ENCODE data around the gene CTBS.

Gene CTBS

GRCh38 chr1:84505493-84506001, 68.7 kb downstream of the CTBS start:
- H3K9me3 Mint-ChIP-seq (ENCODE audit: low read depth): peaks cover 12% of the 10 kb centered on the region
- peak overlapping the region; percentile 97 for H3K27ac Mint-ChIP-seq
- peaks cover 55% of the 10 kb centered on the region for H3K4me1 Mint-ChIP-seq (ENCODE audit: low read depth)
- H3K4me3 Mint-ChIP-seq: peak overlapping the region; percentile 99
- no peaks in the 10 kb centered on the region for H3K27me3 Mint-ChIP-seq
- peaks cover 11% of the 10 kb centered on the region for H3K36me3 Mint-ChIP-seq

DNA sequence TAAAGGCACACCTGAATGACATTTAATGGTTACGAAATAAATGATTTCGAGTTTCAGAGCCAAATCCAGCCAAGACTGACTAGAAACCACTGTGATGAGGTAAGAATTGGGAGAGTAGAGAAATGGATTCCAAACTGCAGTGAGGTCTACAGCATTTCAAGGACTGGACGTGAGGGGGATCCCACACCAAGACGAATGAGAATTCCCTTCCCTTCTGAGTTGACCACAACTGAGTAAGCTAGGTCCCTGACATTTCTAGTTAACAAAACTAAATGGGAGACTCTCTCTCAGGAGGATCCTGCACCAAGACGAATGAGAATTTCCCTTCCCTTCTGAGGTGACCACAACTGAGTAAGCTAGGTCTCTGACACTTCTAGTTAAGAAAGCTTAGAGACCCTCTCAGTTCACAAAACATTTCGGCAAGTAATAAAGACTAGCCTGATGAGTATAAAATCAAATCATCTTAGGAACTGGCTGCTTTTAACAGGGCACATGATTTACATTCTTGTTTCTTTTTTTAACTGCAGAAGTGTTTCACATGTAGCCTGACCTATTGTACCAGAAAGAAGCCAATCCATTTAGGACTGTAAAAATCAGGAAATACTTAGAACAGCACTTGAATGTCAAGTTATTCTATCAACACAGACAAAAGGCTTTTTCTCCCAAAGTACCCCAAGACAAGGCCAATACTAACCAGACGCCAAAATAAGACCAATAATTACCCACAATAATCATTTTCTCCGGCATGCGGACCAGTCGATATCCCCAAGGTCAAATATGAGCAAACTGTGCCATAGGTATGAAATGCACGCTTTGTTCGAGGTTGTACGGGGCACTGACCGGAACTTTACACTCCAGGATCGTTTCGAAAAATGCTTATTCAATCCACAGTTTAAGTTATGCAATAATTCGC, 69.4 kb downstream of the CTBS start:
- Mint-ChIP-seq H3K4me1 (ENCODE audit: low read depth) (peaks cover 61% of the 10 kb centered on the region), H3K27ac (peak overlapping the region; percentile 97), H3K9me3 (ENCODE audit: low read depth) (peaks cover 12% of the 10 kb centered on the region), H3K4me3 (peak overlapping the region; percentile 99), H3K27me3 (no peaks in the 10 kb centered on the region), H3K36me3 (peaks cover 11% of the 10 kb centered on the region)

GRCh38 chr1:84502927-84503326, 71.3 kb downstream of the CTBS start:
- H3K4me1 Mint-ChIP-seq (ENCODE audit: low read depth): peaks cover 65% of the 10 kb centered on the region
- H3K4me3 Mint-ChIP-seq: peak overlapping the region; percentile 99
- H3K27ac Mint-ChIP-seq: no peak overlapping the region
- H3K27me3 Mint-ChIP-seq: no peaks in the 10 kb centered on the region
- H3K36me3 Mint-ChIP-seq: peaks cover 5% of the 10 kb centered on the region
- H3K9me3 Mint-ChIP-seq (ENCODE audit: low read depth): no peaks in the 10 kb centered on the region
